Endometrial microvascular endothelial cells (primary cell): ENCODE measurements around the gene BET1L. TPM values are rescaled to one million over a fixed set of nuclear protein-coding genes. Genes with fewer than 3 reads are reported as not detected.
"Not testable (repeated sequence)": the region's sequence is repeated elsewhere in the genome, so short reads cannot be mapped to it uniquely, and the experiment has no call there.

Source experiments
- in situ Hi-C: cut with HindIII; loops from 2 replicates; pipeline ENCODE4 v1.10.0; 2017; ENCODE audit warnings: low sequenced_read_pairs, low pct_unique_long_range_greater_than_20kb; ENCODE audit errors: inconsistent ontology term
- total RNA-seq: library from RNA; depleted of rRNA; stranded (reverse); fragments of >200 nt; gene quantifications from one replicate; pipeline ENCODE4 v1.2.3, GENCODE V29; 2015; ENCODE audit errors: inconsistent ontology term

Gene BET1L
- total RNA-seq, 1 donor from 2014 or later: 26.9 TPM

DNA sequence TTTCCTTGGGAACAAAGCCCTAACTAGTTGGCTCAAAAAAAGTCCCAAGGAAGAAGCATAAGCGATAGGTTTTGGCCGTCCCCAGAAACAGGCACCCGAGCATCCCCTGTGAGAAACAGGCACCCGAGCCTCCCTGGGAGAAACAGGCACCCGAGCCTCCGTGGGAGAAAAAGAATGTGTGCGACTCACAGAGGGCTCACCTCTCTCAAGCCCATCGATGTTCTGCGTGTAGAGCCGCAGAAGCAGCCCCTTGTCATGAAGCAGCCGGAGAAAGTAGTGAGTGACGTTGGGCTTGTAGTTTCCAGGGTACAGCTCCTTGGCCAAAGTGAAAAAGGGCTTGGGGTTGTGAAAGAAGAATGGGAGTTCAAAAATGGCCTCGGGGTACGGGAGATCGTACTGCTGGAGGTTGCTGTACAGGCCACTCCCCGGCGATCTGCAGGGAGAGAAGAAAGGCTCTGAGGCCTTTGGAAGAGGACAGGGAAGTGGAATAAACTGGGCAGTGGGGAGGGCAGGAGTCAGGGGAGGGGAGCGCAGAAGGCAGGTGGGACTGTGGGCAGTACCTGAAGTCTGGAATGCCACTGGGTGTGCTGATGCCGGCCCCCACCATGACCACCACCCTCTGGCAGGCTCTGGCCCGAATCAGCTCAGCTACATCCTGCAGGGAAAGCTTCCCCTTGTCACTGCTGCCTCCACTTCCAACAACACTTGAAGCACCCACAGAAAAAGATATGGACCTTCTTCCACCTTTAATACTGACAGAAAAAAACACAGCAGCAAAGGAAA lies 25.8 kb upstream of the BET1L start:
- in situ Hi-C loops: no loop called here

GRCh38 chr11:230431-230830 lies 23.2 kb upstream of the BET1L start:
- in situ Hi-C loops: no loop called here

DNA sequence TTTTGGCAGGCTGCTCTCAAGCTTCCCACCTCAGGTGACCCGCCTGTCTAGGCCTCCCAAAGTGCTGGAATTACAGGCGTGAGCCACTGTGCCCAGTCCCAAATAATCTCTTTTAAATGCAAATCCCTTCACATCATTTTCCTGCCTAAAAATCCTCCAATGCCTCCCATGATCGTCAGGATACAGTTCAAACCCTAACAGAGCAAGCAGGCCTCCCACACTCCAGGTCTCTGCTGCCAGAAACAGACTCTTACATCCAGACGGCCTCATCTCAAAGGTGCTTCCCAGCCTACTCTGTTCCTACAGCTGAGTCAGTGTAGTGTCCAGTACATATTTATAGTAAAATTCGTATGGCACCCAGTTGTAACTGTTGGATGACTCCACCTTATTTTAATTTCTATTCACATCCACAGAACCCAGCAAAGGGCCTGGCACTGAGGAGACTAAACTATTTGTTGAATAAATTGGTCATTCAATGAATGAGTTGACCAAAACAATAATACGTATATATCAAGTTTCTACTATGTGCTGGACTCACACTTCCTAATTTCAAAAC lies 20.7 kb upstream of the BET1L start:
- in situ Hi-C loops: no loop called here

DNA sequence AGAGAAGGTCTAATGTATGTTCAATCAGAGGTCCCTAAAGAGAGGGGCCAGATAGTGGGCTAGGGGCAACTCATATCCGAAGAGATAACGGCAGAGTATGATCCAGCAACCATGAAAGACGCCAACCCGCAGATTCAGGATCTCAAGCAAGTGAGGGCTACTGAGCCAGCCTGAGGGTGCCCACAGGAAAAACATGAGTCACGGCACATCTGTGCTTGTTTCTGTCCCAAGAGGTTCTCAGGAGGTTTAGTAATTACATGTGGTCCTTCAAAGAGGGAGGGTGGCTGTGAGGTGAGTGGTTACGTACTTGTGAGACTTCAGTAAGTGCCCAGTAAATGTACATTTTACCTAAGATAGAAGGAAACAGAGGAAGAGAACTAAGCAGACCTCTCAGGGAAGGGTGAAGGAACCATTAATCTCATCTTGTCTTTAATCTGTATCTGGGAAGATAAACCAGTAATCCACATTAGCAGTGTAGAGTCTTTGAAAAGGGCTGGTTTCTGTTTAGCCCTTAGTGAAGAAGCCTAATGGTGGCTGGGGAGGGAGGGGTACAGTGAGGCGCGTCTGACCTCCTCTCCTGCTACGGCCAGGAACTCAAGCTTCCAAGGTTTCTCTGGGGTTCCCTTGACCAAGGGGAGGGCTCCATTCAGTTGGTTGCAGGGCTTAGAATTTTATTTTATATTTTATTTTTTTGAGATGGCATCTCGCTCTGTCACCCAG lies 18.7 kb upstream of the BET1L start:
- in situ Hi-C loops: no loop called here

- in situ Hi-C loops: no loop called here
Measured at GRCh38 chr11:224424-224823, 17.2 kb upstream of the BET1L start.

DNA sequence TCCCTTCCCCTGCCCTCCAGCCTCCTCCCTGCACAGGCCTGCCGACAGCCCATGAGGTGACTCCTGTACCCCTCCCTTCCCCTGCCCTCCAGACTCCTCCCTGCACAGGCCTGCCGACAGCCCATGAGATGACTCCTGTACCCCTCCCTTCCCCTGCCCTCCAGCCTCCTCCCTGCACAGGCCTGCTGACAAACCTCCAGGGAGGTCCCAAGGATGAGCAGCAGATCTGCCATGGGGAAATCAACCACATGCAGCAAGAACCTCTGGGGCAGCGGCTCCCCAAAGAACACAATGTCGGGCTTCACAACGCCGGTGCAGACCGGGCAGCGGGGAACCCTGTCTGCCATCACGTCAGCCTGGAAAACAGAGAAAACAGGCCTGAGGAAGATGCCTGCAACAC lies 16.7 kb upstream of the BET1L start:
- in situ Hi-C loops: no loop called here

- in situ Hi-C loops: no loop called here
Measured at GRCh38 chr11:223026-223789, 16.0 kb upstream of the BET1L start.

DNA sequence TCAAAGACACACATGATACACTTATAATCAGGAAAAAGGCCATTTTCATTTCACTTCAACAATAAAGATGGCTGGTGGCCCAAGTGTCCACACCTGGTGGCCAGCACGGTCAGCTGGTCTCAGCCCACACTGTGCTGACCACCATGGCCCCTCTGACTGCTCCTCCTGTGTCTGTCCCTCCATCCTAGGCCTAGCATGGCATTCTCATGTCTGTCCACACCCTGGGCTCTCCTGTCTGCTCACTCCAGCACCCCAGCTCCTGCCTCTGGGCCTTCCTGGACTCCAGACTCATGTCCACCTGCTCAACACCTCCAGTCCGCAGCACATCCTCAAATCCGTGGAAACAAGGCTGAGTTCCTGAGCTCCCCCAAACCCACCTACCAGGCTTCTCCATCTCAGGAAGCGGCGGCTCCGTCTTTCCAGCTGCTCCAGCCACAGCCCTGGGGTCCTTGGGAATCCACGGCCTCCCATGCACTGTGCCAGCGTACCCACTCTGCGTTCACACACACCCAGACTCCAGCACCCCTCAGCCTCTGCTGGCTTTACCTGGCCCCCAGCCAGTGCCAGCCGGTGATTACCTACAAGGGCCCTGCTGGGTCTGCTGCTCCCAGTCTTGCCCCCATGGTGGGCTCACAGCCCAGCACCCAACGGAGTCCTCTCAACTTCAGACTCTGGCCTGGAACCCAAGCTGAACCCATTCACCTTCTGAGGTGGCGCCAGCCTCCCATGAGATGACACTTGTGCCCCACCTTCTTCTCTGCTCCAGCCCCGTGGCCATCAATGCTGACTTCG lies 15.0 kb upstream of the BET1L start:
- in situ Hi-C loops: no loop called here

DNA sequence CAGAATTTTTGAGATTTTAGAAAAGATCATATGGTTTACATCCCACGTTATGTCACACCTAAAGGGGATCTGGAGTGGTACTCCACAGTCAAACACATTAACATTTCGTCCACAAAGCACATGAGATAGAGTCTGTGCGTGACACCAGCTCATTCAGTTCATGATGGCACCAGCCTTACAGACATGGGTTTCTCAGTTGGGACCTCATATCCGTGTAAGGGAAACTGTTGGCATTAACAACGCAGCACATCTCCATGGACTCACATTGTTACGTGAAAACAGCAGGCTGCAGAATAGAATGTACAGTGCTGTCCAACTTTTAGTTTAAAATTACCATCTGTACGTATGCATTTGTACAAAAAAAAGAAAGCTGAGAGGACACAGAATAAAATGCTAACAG lies 14.3 kb upstream of the BET1L start:
- in situ Hi-C loops: no loop called here

- in situ Hi-C loops: not testable (repeated sequence)
Measured at GRCh38 chr11:220641-221215, 13.5 kb upstream of the BET1L start.

DNA sequence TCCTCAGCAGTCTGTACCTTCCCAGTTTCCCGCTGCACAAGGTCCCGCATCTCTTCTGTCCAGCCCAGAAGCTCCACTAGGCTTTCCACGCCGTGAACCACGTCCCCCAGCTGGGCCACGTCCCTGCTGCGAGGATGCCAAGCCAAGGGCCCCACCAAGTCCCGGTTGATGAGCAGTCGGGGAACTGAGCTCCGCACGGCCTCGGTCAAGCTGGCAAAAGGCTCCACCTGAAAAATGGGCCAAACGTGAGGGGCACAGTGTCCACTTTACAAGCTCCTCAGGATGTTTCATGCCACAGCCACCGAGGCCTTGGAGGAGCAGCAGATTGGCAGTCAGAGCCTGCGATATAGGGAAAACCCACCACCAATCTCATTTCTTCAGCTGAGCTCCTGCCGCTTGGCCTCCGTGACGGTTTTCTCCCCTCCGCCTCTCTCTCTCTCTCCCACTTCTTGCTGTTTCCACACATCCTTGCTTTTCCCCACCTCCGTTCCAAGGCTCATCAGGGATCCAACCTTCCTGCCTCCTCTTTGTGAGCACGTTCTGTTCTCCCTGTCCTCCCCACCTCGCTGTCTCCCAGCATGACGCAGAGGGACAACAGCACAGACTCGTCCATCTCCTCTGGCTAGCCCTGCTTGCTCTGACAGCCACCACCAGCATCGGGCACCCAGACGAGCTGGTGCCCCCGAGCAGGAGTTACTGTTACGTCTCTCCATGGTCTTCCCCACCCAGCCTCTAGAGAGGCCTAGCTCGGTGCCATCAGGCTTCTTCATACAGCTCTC lies 11.8 kb upstream of the BET1L start:
- in situ Hi-C loops: no loop called here

DNA sequence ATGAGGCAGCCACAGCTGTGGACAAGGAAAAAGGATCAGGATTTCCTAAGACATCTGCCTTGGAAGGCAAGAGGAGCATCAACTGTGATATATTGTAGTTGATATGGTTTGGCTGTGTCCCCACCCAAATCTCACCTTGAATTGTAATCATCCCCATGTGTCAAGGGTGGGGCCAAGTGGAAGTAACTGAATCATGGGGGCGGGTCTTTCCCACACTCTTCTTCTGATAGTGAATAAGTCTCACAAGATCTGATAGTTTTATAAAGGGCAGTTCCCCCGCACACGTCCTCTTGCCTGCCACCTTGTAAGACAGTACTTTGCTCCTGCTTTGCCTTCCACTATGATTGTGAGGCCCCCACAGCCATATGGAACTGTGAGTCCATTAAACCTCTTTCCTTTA lies 10.5 kb upstream of the BET1L start:
- in situ Hi-C loops: no loop called here

DNA sequence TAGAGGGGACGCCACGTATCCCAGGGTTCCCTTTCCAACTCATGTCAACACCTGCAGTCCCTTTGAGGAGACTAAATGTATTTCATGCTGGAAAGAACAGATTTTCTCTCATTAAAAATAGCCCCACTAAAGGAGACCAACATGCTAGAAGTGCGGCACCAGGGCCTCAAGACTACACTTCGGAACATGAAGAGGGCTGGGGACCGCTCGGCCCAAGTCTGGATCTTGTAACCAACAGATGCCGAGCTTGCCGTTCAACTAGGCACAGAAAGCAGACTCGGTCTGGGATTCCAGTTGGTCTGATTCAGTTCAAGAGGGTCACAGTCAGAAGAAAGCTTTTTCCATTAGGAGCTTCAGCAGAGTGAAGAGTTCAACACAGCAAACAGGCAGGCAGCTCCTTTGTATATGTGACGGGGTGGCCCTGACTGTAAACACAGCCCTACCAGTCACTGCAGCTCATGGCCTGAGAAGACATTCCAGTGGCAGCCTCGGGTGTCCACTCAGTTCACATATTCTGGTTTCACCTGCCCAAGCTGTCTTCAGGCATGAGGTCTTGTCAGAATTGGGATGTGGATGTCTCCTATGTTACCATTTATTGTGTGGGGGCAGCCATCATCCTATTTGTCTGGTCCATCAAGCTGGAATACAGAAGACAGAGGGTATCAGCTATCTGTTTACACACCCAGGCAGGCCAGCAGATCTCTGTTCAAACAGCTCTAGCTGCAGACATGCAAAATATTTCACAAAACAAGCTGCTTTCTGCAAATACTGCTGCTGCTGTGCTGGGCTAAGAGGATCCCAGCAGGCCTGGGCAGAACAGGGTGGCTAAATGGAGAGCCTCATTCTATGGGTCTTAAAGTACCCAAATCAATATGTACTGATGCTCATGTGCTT lies 9.1 kb upstream of the BET1L start:
- in situ Hi-C loops: no loop called here

DNA sequence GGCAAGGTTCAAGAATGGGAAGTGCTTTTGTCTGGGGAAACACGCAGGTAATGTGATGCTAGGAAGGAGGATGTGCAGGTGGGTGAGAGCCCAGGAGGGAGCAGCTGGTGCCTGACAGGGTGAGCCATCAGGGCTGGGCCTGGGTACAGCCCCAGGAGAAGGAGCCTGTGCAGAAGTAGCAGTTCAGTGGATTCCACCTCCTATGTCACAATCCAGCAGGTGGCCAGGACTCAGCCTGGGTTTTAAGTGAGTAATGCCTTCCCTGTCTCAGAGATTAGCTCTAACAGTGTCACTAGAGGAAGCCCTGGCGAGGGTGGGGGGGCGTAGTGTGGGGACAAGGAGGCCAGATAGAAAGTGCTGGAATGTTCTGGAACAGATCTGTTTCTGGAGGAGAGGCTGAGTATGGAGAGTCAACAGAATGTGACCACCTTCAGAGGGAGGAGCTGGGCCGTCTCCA lies 8.4 kb upstream of the BET1L start:
- in situ Hi-C loops: no loop called here

- in situ Hi-C loops: no loop called here
Measured at GRCh38 chr11:214083-214482, 6.9 kb upstream of the BET1L start.

DNA sequence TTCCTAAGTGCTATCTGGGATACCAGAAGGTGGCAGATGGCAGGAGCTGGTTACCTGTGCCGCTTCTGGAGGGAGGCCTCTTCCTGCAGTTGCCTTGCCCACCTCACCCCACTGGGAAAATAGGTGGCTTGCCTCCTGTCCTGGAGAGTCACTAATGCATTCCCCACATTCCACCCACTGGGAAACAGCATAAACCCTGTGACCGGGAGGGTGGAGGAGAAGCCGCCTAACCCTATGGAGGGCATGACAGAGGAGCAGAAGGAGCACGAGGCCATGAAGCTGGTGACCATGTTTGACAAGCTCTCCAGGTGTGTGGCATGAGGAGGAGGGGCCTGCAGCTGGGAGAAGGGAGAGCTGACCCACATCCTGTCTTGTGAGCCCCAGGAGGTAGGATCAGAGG lies 5.9 kb upstream of the BET1L start:
- in situ Hi-C loops: no loop called here
